Endothelial cell (in vitro differentiated cells): ENCODE results near the gene ZNF518B. TPM values are rescaled to one million over a fixed set of nuclear protein-coding genes. Genes with fewer than 3 reads are reported as not detected.
A peak's percentile ranks its signal among the peaks of the same experiment; 100 is the strongest.

Source experiments
- DNase-seq: peaks from one replicate; pipeline ENCODE4 v3.0.0; 2021; ENCODE audit warnings: low spot score
- H3K27ac Mint-ChIP-seq: one replicate; pipeline ENCODE4 v1.8.0; 2021; ENCODE audit warnings: mixed read lengths, inconsistent platforms; ENCODE audit not compliant: unreplicated experiment
- H3K27me3 Mint-ChIP-seq: one replicate; pipeline ENCODE4 v1.8.0; 2021; ENCODE audit warnings: mild to moderate bottlenecking, moderate library complexity, mixed read lengths, inconsistent platforms; ENCODE audit not compliant: unreplicated experiment
- H3K36me3 Mint-ChIP-seq: one replicate; pipeline ENCODE4 v1.8.0; 2021; ENCODE audit warnings: mild to moderate bottlenecking, low read depth, mixed read lengths, inconsistent platforms; ENCODE audit not compliant: unreplicated experiment
- H3K4me1 Mint-ChIP-seq: one replicate; pipeline ENCODE4 v1.8.0; 2021; ENCODE audit warnings: mild to moderate bottlenecking, mixed read lengths, inconsistent platforms; ENCODE audit not compliant: unreplicated experiment
- H3K4me3 Mint-ChIP-seq: one replicate; pipeline ENCODE4 v1.8.0; 2021; ENCODE audit warnings: mild to moderate bottlenecking, mixed read lengths, inconsistent platforms; ENCODE audit not compliant: unreplicated experiment
- H3K9me3 Mint-ChIP-seq: one replicate; pipeline ENCODE4 v1.8.0; 2021; ENCODE audit warnings: mixed read lengths, inconsistent platforms; ENCODE audit not compliant: unreplicated experiment
- CTCF ChIP-seq: fragments of 200-600 bp; sonication (generic); IDR thresholded peaks from one replicate; pipeline ENCODE4 v1.5.0; 2021; ENCODE audit warnings: antibody characterized with exemption; ENCODE audit not compliant: unreplicated experiment
- long read RNA-seq: library from polyadenylated mRNA; unstranded; transcript quantifications from one replicate; pipeline ENCODE4 v2.0.0, GENCODE V29; 2020; ENCODE audit not compliant: unreplicated experiment
- total RNA-seq: library from RNA; stranded (reverse); fragmentation: NEBNext Ultra II Directional; extraction: Animal tissue kit (Norgen Biotek cat#: 25700); gene quantifications from one replicate; pipeline ENCODE4 v1.2.1, GENCODE V29; 2021; ENCODE audit not compliant: unreplicated experiment

Gene ZNF518B
- total RNA-seq, result 44.0 TPM
- long read RNA-seq, partial matches to known transcripts, result 0 of 1 reads
- long read RNA-seq, other reads (novel, unspliced or antisense), result 1 of 1 reads

- no peak for TF ChIP-seq CTCF
- peaks cover 24% of the 10 kb centered on the region for H3K36me3 Mint-ChIP-seq
- H3K27me3 Mint-ChIP-seq, result peaks cover 24% of the 10 kb centered on the region
- peak within 1 kb of the TSS; percentile 96 for H3K4me3 Mint-ChIP-seq
- peak within 1 kb of the TSS; percentile 94 for H3K27ac Mint-ChIP-seq
- H3K4me1 Mint-ChIP-seq, result peaks cover 25% of the 10 kb centered on the region
- DNase-seq, result peak; percentile 81
- peaks cover 5% of the 10 kb centered on the region for H3K9me3 Mint-ChIP-seq
Measured at GRCh38 chr4:10457255-10457801, at the start of gene ZNF518B. TSS of gene ZNF518B (minus strand) at chr4:10457426. CDS start at chr4:10446328, 11,098 bp downstream.

GRCh38 chr4:10506077-10506476, 48.9 kb upstream of the ZNF518B start:
- Mint-ChIP-seq H3K4me1 (peaks cover under 1% of the 10 kb centered on the region), H3K4me3 (no peak overlapping the region)

GRCh38 chr4:10504570-10505179, 47.4 kb upstream of the ZNF518B start:
- Mint-ChIP-seq H3K27ac (no peak overlapping the region), H3K4me1 (peaks cover 9% of the 10 kb centered on the region), H3K36me3 (no peaks in the 10 kb centered on the region), H3K4me3 (no peak overlapping the region), H3K27me3 (peaks cover 5% of the 10 kb centered on the region), H3K9me3 (no peaks in the 10 kb centered on the region)
- TF ChIP-seq CTCF, result no peak
- DNase-seq, result no peak

More at GRCh38 chr4:10506077-10506476, 48.9 kb upstream of the ZNF518B start:
- H3K27ac Mint-ChIP-seq, result no peak overlapping the region
- no peak for DNase-seq
- H3K36me3 Mint-ChIP-seq, result no peaks in the 10 kb centered on the region
- no peaks in the 10 kb centered on the region for H3K9me3 Mint-ChIP-seq
- peaks cover 4% of the 10 kb centered on the region for H3K27me3 Mint-ChIP-seq
- TF ChIP-seq CTCF, result no peak

- Mint-ChIP-seq H3K4me1 (peaks cover 11% of the 10 kb centered on the region), H3K4me3 (no peak overlapping the region), H3K36me3 (no peaks in the 10 kb centered on the region), H3K27me3 (peaks cover 9% of the 10 kb centered on the region), H3K9me3 (no peaks in the 10 kb centered on the region), H3K27ac (no peak overlapping the region)
- no peak for DNase-seq
- TF ChIP-seq CTCF, result no peak
Measured at GRCh38 chr4:10502717-10503116, 45.5 kb upstream of the ZNF518B start.

GRCh38 chr4:10500776-10501175, 43.5 kb upstream of the ZNF518B start:
- no peaks in the 10 kb centered on the region for H3K36me3 Mint-ChIP-seq
- TF ChIP-seq CTCF, result no peak
- no peak overlapping the region for H3K27ac Mint-ChIP-seq
- DNase-seq, result no peak
- peaks cover 22% of the 10 kb centered on the region for H3K4me1 Mint-ChIP-seq
- H3K9me3 Mint-ChIP-seq, result no peaks in the 10 kb centered on the region
- H3K4me3 Mint-ChIP-seq, result no peak overlapping the region
- H3K27me3 Mint-ChIP-seq, result peaks cover 9% of the 10 kb centered on the region
